Measurements from ENCODE around the gene HIKESHI. TPM values are rescaled to one million over a fixed set of nuclear protein-coding genes. Genes with fewer than 3 reads are reported as not detected.

Gene HIKESHI
- total RNA-seq, 1 experiment from 2014 or later, result 13.1 TPM

- Histone ChIP-seq H3K36me3 (ENCODE audit: low read depth, low read length) (no peaks in the 10 kb centered on the region), H3K9me3 (ENCODE audit: low read length) (no peaks in the 10 kb centered on the region), H3K9me2 (replicated peaks; ENCODE audit: low read length) (no peaks in the 10 kb centered on the region), H3K79me2 (ENCODE audit: low read length) (no peaks in the 10 kb centered on the region), H4K20me1 (ENCODE audit: low read length) (no peaks in the 10 kb centered on the region), H3K4me2 (ENCODE audit: low read length) (no peak overlapping the region), H3K9ac (ENCODE audit: low read length) (no peak overlapping the region), H3K4me1 (ENCODE audit: insufficient read depth, low read length) (no peaks in the 10 kb centered on the region), H3K4me3 (ENCODE audit: low read length) (no peak overlapping the region), H3K27me3 (ENCODE audit: low read length) (no peaks in the 10 kb centered on the region), H3K27ac (ENCODE audit: low read length) (no peak overlapping the region), H3F3A (ENCODE audit: low read length, unreplicated experiment) (no peaks in the 10 kb centered on the region), H2AFZ (ENCODE audit: low read length) (no peak overlapping the region)
- POLR2A ChIA-PET (ENCODE audit: unreplicated experiment), result no interaction called here
- intact Hi-C loops (cut with micrococcal nuclease), result no loop called here
- TF ChIP-seq CTCF (conservative IDR thresholded peaks at IDR 0.05; ENCODE audit: low read depth, low read length) (no peak), EZH2phosphoT487 (IDR thresholded peaks at IDR 0.05; ENCODE audit: borderline replicate concordance, low read length) (no peak), EZH2 (IDR thresholded peaks at IDR 0.05; ENCODE audit: low read length, unreplicated experiment) (no peak)
- ATAC-seq (no peak), DNase-seq (no peak)
- CTCF ChIA-PET, result no interaction called here
- no TSS peak for BruUV-seq (replicated peaks)
Observed at GRCh38 chr11:86388198-86388597, 86.2 kb downstream of the HIKESHI start.

GRCh38 chr11:86390487-86390886, 88.4 kb downstream of the HIKESHI start:
- Histone ChIP-seq H3K27me3 (ENCODE audit: low read length) (no peaks in the 10 kb centered on the region), H3K79me2 (ENCODE audit: low read length) (no peaks in the 10 kb centered on the region), H2AFZ (ENCODE audit: low read length) (no peak overlapping the region), H3K9me3 (ENCODE audit: low read length) (no peaks in the 10 kb centered on the region), H3K27ac (ENCODE audit: low read length) (no peak overlapping the region), H4K20me1 (ENCODE audit: low read length) (no peaks in the 10 kb centered on the region), H3K4me2 (ENCODE audit: low read length) (no peak overlapping the region), H3K4me1 (ENCODE audit: insufficient read depth, low read length) (no peaks in the 10 kb centered on the region), H3F3A (ENCODE audit: low read length, unreplicated experiment) (no peaks in the 10 kb centered on the region), H3K4me3 (ENCODE audit: low read length) (no peak overlapping the region), H3K36me3 (ENCODE audit: low read depth, low read length) (no peaks in the 10 kb centered on the region), H3K9ac (ENCODE audit: low read length) (no peak overlapping the region), H3K9me2 (replicated peaks; ENCODE audit: low read length) (no peaks in the 10 kb centered on the region)
- intact Hi-C loops (cut with micrococcal nuclease), result no loop called here
- CTCF ChIA-PET, result no interaction called here
- TF ChIP-seq CTCF (conservative IDR thresholded peaks at IDR 0.05; ENCODE audit: low read depth, low read length), result no peak
- no peak for TF ChIP-seq EZH2 (IDR thresholded peaks at IDR 0.05; ENCODE audit: low read length, unreplicated experiment)
- TF ChIP-seq EZH2phosphoT487 (IDR thresholded peaks at IDR 0.05; ENCODE audit: borderline replicate concordance, low read length), result no peak
- ATAC-seq, result no peak
- BruUV-seq (replicated peaks), result no TSS peak
- POLR2A ChIA-PET (ENCODE audit: unreplicated experiment), result no interaction called here
- DNase-seq, result no peak

- Histone ChIP-seq H2AFZ (ENCODE audit: low read length) (no peak overlapping the region), H3F3A (ENCODE audit: low read length, unreplicated experiment) (no peaks in the 10 kb centered on the region), H3K9me2 (replicated peaks; ENCODE audit: low read length) (no peaks in the 10 kb centered on the region), H3K4me2 (ENCODE audit: low read length) (no peak overlapping the region), H3K27ac (ENCODE audit: low read length) (no peak overlapping the region), H4K20me1 (ENCODE audit: low read length) (no peaks in the 10 kb centered on the region), H3K36me3 (ENCODE audit: low read depth, low read length) (no peaks in the 10 kb centered on the region), H3K4me3 (ENCODE audit: low read length) (no peak overlapping the region), H3K27me3 (ENCODE audit: low read length) (no peaks in the 10 kb centered on the region), H3K9ac (ENCODE audit: low read length) (no peak overlapping the region), H3K4me1 (ENCODE audit: insufficient read depth, low read length) (no peaks in the 10 kb centered on the region), H3K79me2 (ENCODE audit: low read length) (no peaks in the 10 kb centered on the region), H3K9me3 (ENCODE audit: low read length) (no peaks in the 10 kb centered on the region)
- intact Hi-C loops (cut with micrococcal nuclease), result no loop called here
- no peak for TF ChIP-seq EZH2 (IDR thresholded peaks at IDR 0.05; ENCODE audit: low read length, unreplicated experiment)
- TF ChIP-seq EZH2phosphoT487 (IDR thresholded peaks at IDR 0.05; ENCODE audit: borderline replicate concordance, low read length), result no peak
- TF ChIP-seq CTCF (conservative IDR thresholded peaks at IDR 0.05; ENCODE audit: low read depth, low read length), result no peak
- ChIA-PET POLR2A (ENCODE audit: unreplicated experiment) (no interaction called here), CTCF (no interaction called here)
- ATAC-seq, result no peak
- DNase-seq, result no peak
- BruUV-seq (replicated peaks), result no TSS peak
Observed at GRCh38 chr11:86395061-86395551, 93.1 kb downstream of the HIKESHI start.

Other genes starting within 250 kb of the HIKESHI start
- gene PICALM, start 233.2 kb upstream of the HIKESHI start, total RNA-seq (2014; rRNA removed), result 53.0 and 59.3 TPM in 2 replicates
- gene EED, start 57.5 kb upstream of the HIKESHI start, total RNA-seq (2014; rRNA removed), result 17.6 and 19.4 TPM in 2 replicates
- gene CCDC81, start 72.6 kb downstream of the HIKESHI start, total RNA-seq (2014; rRNA removed), result 0.11 TPM in 1 of 2 replicates, not detected in the other